ENCODE measurements around the gene ENTR1.

DNA sequence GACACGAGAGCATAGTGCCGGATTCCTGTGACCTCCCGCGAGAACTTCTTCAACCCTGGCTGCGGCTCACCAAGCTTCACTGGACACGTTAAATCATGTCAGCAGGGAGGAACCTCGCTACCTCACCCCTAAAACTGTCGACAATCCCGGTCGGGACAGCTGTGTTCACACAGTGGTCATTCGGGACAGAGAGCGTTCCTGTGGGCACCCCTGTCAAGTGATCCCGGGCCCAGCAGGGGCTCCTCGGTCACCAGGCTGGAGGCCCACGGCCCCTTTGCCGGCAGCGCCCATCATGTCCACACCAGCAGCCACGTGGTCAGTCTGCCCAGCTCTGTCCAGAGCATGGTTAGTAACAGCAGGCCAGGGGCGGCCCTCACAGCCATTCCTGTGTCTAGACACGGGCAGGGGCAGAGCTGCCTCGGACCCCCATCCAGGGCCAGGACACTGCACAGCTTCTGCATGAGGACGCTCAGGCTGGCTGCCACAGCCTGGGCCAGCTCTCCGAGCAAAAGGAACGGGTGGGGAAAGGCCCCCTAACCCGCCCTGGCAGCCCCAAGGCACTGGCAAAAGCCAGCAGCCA is 25.7 kb upstream of the ENTR1 start:
- no peak for TF ChIP-seq CTCF (conservative IDR thresholded peaks at IDR 0.05; ENCODE audit: low read depth, low read length)
- no peak for TF ChIP-seq MXI1 (IDR thresholded peaks at IDR 0.05; ENCODE audit: borderline replicate concordance, low read depth, low read length)
- TF ChIP-seq POLR2A (IDR thresholded peaks at IDR 0.05; ENCODE audit: low read depth, low read length): no peak

Measured in IMR-90 (cell line).